ENCODE measurements around the gene RAN.

Gene RAN

DNA sequence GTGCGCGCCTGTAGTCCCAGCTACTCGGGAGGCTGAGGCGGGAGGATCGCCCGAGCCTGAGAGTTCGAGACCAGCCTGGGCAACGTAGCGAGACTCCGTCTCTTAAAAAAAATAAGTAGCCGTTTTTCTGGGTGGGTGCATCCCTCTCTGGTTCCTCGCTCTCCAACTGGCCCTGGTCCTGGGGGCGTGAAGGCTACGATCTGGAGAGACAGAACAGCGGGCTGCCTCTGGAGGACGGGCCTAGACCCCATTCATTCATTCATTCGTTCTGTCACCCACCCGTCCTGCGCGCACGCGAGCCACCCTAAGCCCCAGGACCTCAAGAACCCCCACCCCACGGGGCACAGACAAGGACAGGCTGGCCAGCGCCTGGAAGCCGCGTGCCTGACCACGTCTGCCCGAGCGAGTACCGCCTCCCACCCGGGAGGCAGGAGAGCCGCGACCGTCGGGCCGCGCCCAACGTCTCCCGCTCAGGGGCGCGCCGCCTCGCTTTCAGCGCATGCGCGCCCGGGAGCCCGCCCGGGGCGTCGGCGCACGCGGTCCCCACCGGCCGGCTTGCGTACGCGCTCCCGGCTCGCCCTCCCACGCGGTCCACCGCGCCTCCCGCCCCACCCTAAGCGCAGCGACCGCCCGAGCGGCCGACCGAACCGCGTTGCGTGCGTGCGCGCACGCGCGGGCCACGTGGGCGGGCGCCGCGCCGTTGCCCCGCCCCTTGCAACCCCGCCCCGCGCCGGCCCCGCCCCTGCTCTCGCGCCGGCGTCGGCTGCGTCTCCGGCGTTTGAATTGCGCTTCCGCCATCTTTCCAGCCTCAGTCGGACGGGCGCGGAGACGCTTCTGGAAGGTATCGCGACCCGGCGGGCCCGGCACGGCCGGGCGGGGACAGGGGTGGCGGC, at the start of gene RAN:
TSS of gene RAN (plus strand) at position 781 of the 893 bp plus-strand sequence. CDS start 528 bp downstream, outside the sequence.
- TF ChIP-seq POLR2A (IDR thresholded peaks at IDR 0.05; ENCODE audit: low read depth, low read length), result peak; percentile 95
- DNase-seq (ENCODE audit: insufficient read length, low spot score) (peak; percentile 97), FAIRE-seq (no peak)

DNA sequence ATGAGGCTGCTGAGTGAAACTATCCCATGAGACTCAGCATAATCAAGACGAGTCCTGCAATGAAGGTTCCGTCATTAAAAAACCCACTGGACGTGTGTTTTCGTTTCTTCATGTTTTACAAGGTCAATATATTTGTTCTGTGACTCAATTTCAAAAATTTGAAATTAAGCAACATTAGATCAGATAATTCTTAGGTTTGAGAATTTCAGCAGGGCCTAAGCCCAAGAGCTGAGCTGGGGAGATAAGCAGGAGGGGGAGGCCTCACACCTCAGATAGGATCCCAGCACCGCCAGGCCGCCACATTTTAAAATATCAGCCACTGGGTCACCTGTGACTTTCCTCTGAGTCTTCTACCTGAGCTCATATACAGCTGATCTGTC, 46.1 kb upstream of the RAN start:
- DNase-seq (ENCODE audit: insufficient read length, low spot score), result no peak
- TF ChIP-seq POLR2A (IDR thresholded peaks at IDR 0.05; ENCODE audit: low read depth, low read length), result no peak
- no peak for FAIRE-seq

DNA sequence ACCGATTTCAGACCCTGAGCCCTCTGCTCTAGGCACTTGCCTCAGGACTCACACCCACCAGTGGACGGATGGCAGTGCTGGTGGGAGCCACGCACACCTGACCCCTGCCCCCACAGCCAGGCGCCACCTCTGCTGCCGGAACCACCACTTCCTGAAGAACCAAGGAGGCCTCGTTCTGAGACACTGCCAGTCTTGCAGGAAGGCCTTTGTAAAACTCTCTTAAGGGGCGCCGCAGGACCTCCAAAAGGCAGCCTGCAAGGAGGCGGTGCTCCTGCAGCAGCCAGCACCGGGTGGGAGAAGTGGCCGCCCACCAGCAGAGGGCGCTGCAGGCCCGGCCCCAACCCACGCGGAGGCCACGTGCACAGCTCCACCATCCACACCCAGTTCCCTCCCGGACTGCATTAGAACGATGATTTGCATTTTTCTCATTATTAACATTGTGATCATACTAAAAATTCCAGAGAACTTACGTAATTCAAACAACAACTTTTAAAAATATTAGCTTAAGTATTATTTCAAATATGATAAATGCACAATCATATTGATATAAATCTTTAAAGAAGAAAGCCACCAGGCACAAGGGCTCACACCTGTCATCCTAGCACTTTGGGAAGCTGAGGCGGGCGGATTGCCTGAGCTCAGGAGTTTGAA, 45.6 kb upstream of the RAN start:
- TF ChIP-seq POLR2A (IDR thresholded peaks at IDR 0.05; ENCODE audit: low read depth, low read length), result no peak
- DNase-seq (ENCODE audit: insufficient read length, low spot score), result peak; percentile 67
- no peak for FAIRE-seq

DNA sequence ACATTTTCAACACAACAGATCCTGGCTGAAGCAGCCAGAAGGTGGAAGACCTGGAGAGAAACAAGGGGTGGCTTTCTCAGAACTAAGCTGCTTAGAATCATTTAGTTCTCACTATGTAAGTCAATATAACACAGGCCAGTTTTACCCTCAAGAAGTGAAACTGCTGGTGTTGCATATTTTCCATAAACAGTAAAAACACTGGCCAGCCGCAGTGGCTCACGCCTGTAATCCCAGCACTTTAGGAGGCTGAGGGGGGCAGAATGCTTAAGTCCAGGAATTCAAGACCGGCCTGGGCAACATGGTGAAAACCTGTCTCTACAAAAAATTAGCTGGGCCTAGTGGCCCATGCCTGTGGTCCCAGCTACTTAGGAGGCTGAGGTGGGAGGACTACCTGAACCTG, 44.4 kb upstream of the RAN start:
- no peak for TF ChIP-seq POLR2A (IDR thresholded peaks at IDR 0.05; ENCODE audit: low read depth, low read length)
- FAIRE-seq, result no peak
- no peak for DNase-seq (ENCODE audit: insufficient read length, low spot score)

DNA sequence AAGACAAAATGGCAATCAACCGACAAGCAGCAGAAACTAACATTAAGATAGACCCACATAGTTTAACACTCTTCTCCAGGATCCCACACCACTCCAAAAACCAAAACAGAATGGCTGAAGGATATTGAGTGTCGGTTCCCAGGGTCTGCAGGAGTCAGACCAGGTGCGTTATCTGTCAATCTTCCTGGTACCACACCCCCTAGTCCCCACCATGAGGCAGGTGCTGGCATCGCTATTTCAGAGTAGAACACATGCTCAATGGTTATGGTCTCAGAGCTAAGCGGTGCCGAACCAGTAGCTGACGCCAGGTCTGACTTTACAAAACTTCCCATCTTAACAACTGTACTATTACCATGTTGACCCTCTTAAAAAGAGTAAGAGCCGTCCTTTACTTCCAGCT, 43.0 kb upstream of the RAN start:
- TF ChIP-seq POLR2A (IDR thresholded peaks at IDR 0.05; ENCODE audit: low read depth, low read length), result no peak
- no peak for FAIRE-seq
- no peak for DNase-seq (ENCODE audit: insufficient read length, low spot score)

DNA sequence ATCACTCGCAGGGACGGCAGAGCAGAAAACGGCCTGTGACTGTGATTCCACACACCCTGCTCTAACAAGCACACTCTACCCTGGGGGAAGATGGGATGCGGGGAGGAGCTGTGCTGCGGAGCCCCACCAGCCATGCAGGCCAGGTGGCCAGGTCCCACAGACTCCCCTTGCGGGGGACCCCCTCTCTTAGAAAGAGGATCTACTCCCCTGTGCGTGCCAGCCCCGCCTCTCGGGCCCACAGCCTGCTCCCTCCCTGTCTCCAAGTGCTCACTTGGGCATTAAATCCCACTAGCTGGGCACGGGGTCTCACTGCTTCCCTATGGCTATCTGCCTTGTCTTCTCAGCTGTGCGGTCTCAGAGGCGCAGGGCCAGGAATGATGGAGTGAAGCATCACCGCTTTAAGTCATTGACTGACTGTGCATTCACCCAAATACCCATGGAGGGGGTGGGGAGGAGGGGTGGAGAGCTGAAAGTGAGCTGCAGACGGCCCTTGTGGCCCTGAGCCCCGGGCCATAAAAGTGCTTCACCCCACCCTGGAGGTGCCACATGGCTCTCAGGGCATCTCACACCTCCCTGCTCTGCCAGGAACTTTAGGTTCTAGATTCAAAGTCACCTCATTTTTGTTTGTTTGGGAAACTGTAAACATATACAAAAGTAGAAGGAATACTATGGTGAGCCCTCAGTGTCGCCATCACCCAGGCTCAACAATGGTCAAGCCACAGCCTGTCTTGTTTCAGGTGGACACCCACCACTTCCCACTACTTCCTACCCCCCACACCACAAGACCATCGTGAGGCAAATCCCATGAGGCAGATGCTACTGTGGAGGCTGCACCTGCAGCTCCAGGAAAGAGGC, 42.2 kb upstream of the RAN start:
- no peak for DNase-seq (ENCODE audit: insufficient read length, low spot score)
- TF ChIP-seq POLR2A (IDR thresholded peaks at IDR 0.05; ENCODE audit: low read depth, low read length), result no peak
- no peak for FAIRE-seq

- DNase-seq (ENCODE audit: insufficient read length, low spot score) (no peak), FAIRE-seq (no peak)
- TF ChIP-seq POLR2A (IDR thresholded peaks at IDR 0.05; ENCODE audit: low read depth, low read length), result no peak
Observed at GRCh38 chr12:130830246-130830551, 41.7 kb upstream of the RAN start.

DNA sequence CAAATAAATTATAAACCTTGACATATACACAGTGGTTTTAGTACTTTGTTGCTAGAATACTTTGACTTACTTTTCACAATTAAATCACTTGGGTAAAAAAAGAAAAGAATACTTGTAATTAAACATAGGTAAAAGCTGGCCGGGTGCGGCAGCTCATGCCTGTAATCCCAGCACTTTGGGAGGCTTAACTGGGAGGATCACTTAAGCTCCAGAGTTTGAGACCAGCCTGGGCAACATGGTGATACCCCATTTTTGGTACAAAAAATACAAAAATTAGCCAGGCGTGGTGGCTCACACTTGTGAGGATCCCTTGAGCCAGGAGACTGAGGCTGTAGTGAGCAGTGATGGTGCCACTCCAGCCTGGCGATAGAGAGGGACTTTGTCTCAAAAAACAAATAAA, 40.6 kb upstream of the RAN start:
- TF ChIP-seq POLR2A (IDR thresholded peaks at IDR 0.05; ENCODE audit: low read depth, low read length), result no peak
- DNase-seq (ENCODE audit: insufficient read length, low spot score), result no peak
- FAIRE-seq, result no peak

DNA sequence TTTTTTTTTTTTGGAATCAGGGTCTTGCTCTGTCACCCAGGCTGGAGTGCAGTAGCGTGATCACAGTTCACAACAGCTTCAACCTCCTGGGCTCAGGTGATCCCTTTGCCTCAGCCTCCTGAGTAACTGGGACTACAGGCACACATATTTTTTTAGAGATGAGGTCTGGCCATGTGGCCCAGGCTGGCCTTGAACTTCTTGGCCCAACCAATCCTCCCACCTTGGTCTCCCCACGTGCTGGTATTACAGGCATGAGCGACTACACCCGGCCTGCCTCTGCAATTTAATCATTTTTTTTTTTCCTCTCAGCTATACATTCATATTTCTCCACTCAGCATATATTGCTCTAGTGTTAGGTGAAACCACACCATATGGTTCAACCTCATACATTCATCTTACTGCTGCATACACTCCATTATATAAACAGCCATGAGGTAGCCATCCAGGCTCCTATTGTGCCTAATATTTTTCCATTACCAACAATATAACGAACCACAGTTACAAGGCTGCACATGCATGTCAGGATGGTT, 39.9 kb upstream of the RAN start:
- FAIRE-seq (no peak), DNase-seq (ENCODE audit: insufficient read length, low spot score) (no peak)
- no peak for TF ChIP-seq POLR2A (IDR thresholded peaks at IDR 0.05; ENCODE audit: low read depth, low read length)

DNA sequence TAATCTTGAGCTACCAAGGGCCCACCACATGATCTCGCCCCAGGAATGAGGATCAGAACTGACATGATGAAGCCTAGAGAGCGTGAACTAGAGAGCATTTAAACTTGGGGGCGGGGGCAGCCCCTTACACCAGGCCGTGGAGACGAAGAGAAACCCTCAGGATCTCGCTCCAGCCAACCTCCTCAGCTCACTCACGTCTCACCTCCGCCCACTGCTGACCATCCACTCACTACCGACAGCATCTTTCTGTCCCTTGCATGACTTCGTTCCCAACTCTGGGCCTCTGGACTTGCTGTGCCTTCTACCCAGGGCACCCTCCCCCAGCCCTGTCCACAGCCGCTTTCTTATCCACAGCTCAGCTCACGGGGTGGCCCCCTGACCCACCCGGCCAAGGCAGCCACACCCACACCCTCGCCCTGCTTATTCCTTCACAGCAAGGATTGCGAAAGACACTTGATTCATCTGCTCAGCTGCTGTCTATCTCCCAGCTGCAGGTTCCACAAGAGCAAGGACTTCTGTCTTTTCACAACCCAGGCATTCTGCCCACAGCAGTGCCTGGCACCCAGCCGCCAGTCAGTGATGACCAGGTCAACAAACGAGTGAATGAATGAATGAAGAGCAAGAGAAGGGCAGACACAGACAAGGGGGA, 39.2 kb upstream of the RAN start:
- DNase-seq (ENCODE audit: insufficient read length, low spot score), result no peak
- TF ChIP-seq POLR2A (IDR thresholded peaks at IDR 0.05; ENCODE audit: low read depth, low read length), result no peak
- no peak for FAIRE-seq

- DNase-seq (ENCODE audit: insufficient read length, low spot score), result no peak
- no peak for TF ChIP-seq POLR2A (IDR thresholded peaks at IDR 0.05; ENCODE audit: low read depth, low read length)
- no peak for FAIRE-seq
Observed at GRCh38 chr12:130835011-130835410, 36.9 kb upstream of the RAN start.

DNA sequence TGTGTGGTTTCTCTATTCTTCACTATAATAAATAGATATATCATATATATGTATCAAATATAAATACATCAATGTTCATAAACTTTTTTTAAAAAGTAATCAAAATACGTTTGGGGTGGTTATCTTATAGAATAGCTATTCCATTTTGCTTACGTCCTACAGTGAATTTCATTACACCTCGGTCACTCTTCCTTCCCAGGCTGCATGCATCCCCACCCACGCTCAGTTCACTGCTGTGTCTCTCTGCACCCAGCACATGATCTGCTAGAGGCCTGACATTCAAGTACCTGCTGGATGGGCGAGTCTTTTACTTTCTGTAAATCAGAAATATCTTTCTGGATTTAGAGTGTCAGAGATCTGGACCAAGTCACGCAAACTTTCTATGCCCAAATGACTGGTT, 36.4 kb upstream of the RAN start:
- DNase-seq (ENCODE audit: insufficient read length, low spot score) (no peak), FAIRE-seq (no peak)
- TF ChIP-seq POLR2A (IDR thresholded peaks at IDR 0.05; ENCODE audit: low read depth, low read length), result no peak

DNA sequence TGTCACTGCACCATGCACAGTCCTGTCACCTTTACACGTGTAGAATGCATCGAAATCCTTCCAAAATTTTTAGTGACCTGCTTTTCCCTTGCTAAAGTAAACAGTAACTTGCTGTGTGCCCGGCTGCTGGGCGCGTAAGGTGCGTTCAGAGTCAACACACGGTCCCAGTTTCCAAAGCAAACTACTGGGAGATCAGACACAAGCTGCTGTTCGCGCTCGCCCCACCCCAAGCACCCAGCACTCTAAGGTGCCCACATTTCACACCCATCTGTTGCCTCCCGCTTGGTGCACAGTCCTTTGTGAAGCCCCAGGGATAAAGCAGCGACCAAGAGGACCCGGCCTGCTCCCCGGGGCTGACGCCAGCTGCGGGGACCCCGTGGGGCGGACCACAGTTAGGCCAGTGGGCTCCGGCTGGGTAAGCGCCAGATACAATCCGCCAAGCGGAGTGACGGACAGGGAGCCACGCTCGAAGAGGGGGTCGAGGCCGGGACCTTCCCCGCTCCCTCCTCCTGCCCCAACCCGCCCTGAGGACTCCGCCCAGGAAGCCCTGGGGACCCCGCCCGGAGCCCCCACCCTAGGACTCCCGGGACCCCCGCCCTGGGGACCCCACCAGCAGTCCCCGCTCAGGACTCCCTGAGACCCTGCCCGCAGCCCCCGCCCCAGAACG, 33.4 kb upstream of the RAN start:
- DNase-seq (ENCODE audit: insufficient read length, low spot score), result peak; percentile 29
- no peak for FAIRE-seq
- TF ChIP-seq POLR2A (IDR thresholded peaks at IDR 0.05; ENCODE audit: low read depth, low read length), result no peak
